ENCODE results near the gene PPIL1. TPM values are rescaled to one million over a fixed set of nuclear protein-coding genes. Genes with fewer than 3 reads are reported as not detected.
"Not testable (repeated sequence)": the region's sequence is repeated elsewhere in the genome, so short reads cannot be mapped to it uniquely, and the experiment has no call there.

PPIL1 gene
- total RNA-seq, 1 experiment from 2014 or later: 72.0 TPM

DNA sequence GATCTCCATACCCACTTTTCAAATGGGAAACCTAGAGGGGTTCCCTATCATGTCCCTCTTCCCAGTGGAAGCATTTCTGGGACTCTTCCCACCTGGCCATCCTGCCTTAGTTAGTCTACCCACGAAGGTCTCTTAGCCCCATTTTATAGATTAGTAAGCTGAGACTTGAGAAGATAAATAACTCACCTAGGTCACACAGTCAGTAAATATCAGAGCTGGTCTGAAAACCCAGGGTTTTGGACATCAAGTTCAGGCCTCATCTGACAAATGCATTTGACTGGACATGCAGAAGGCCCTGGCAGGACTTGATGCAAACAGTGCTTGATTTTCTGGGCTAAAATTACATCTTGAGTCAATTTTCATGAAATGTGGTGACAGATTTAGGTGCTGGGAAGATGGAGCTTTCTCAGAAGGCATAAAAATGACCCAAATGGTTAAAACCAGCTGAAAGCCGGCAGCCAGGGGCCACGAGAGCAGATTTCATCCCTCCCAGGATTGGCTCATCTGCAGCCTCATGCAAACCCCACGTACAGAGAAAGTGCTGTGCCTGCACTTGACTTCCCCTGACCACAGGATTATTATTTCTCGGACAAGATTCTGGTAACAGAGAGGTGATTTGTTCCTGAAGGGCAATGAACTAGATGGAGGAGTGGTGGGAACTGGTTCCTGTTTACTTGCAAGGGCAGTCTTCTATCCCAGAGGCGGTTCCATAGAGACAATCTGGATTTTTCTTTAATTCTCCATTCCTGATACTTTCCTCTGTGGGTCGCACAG is 58.5 kb downstream of the PPIL1 start:
- Histone ChIP-seq H3K4me3 (ENCODE audit: low read depth, low read length, poor library complexity, severe bottlenecking) (no peak overlapping the region), H3K27ac (ENCODE audit: low read depth, low read length, poor library complexity, severe bottlenecking) (no peak overlapping the region), H3K4me1 (ENCODE audit: insufficient read depth, low read length, poor library complexity, severe bottlenecking) (no peaks in the 10 kb centered on the region), H3K36me3 (ENCODE audit: insufficient read depth, low read length, poor library complexity, severe bottlenecking) (no peaks in the 10 kb centered on the region), H3K27me3 (replicated peaks; ENCODE audit: insufficient read depth, low read depth, low read length, poor library complexity) (no peaks in the 10 kb centered on the region), H3K9me3 (ENCODE audit: low read depth, low read length, poor library complexity, severe bottlenecking) (no peaks in the 10 kb centered on the region)
- TF ChIP-seq, protein P1, sequence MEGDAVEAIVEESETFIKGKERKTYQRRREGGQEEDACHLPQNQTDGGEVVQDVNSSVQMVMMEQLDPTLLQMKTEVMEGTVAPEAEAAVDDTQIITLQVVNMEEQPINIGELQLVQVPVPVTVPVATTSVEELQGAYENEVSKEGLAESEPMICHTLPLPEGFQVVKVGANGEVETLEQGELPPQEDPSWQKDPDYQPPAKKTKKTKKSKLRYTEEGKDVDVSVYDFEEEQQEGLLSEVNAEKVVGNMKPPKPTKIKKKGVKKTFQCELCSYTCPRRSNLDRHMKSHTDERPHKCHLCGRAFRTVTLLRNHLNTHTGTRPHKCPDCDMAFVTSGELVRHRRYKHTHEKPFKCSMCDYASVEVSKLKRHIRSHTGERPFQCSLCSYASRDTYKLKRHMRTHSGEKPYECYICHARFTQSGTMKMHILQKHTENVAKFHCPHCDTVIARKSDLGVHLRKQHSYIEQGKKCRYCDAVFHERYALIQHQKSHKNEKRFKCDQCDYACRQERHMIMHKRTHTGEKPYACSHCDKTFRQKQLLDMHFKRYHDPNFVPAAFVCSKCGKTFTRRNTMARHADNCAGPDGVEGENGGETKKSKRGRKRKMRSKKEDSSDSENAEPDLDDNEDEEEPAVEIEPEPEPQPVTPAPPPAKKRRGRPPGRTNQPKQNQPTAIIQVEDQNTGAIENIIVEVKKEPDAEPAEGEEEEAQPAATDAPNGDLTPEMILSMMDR (conservative IDR thresholded peaks at IDR 0.05; ENCODE audit: low read depth, low read length): no peak
- TF ChIP-seq EZH2 (IDR thresholded peaks at IDR 0.05; ENCODE audit: borderline replicate concordance, low read depth, low read length, poor library complexity, severe bottlenecking): no peak
- CTCF ChIA-PET: interaction anchor here (0.8 kb wide), 1 partner anchor 394 kb away, joined by 3 read pairs; no protein-coding TSS in a partner anchor
- POLR2A ChIA-PET (ENCODE audit: low non-redundant PET): no interaction called here
- no peak for DNase-seq (ENCODE audit: low spot score)
- BruUV-seq (replicated peaks): no TSS peak
- intact Hi-C loops (cut with micrococcal nuclease; ENCODE audit: unreplicated experiment): no loop called here

GRCh38 chr6:36814249-36814648 is 60.4 kb downstream of the PPIL1 start:
- TF ChIP-seq, protein P1 (conservative IDR thresholded peaks at IDR 0.05; ENCODE audit: low read depth, low read length): no peak
- no peak for TF ChIP-seq EZH2 (IDR thresholded peaks at IDR 0.05; ENCODE audit: borderline replicate concordance, low read depth, low read length, poor library complexity, severe bottlenecking)
- no peaks in the 10 kb centered on the region for H3K4me1 ChIP-seq (ENCODE audit: insufficient read depth, low read length, poor library complexity, severe bottlenecking)
- intact Hi-C loops (cut with micrococcal nuclease; ENCODE audit: unreplicated experiment): no loop called here
- no peaks in the 10 kb centered on the region for H3K36me3 ChIP-seq (ENCODE audit: insufficient read depth, low read length, poor library complexity, severe bottlenecking)
- BruUV-seq (replicated peaks): no TSS peak
- ChIA-PET POLR2A (ENCODE audit: low non-redundant PET) (no interaction called here), CTCF (no interaction called here)
- no peak overlapping the region for H3K4me3 ChIP-seq (ENCODE audit: low read depth, low read length, poor library complexity, severe bottlenecking)
- no peaks in the 10 kb centered on the region for H3K27me3 ChIP-seq (replicated peaks; ENCODE audit: insufficient read depth, low read depth, low read length, poor library complexity)
- no peak overlapping the region for H3K27ac ChIP-seq (ENCODE audit: low read depth, low read length, poor library complexity, severe bottlenecking)
- H3K9me3 ChIP-seq (ENCODE audit: low read depth, low read length, poor library complexity, severe bottlenecking): no peaks in the 10 kb centered on the region
- no peak for DNase-seq (ENCODE audit: low spot score)

- TF ChIP-seq, protein P1 (conservative IDR thresholded peaks at IDR 0.05; ENCODE audit: low read depth, low read length): no peak
- no peak for TF ChIP-seq EZH2 (IDR thresholded peaks at IDR 0.05; ENCODE audit: borderline replicate concordance, low read depth, low read length, poor library complexity, severe bottlenecking)
- Histone ChIP-seq H3K9me3 (ENCODE audit: low read depth, low read length, poor library complexity, severe bottlenecking) (no peaks in the 10 kb centered on the region), H3K27me3 (replicated peaks; ENCODE audit: insufficient read depth, low read depth, low read length, poor library complexity) (no peaks in the 10 kb centered on the region), H3K4me1 (ENCODE audit: insufficient read depth, low read length, poor library complexity, severe bottlenecking) (no peaks in the 10 kb centered on the region), H3K27ac (ENCODE audit: low read depth, low read length, poor library complexity, severe bottlenecking) (no peak overlapping the region), H3K36me3 (ENCODE audit: insufficient read depth, low read length, poor library complexity, severe bottlenecking) (no peaks in the 10 kb centered on the region), H3K4me3 (ENCODE audit: low read depth, low read length, poor library complexity, severe bottlenecking) (no peak overlapping the region)
- POLR2A ChIA-PET (ENCODE audit: low non-redundant PET): no interaction called here
- no peak for DNase-seq (ENCODE audit: low spot score)
- no TSS peak for BruUV-seq (replicated peaks)
- CTCF ChIA-PET: no interaction called here
- intact Hi-C loops (cut with micrococcal nuclease; ENCODE audit: unreplicated experiment): no loop called here
These were observed 61.1 kb downstream of the PPIL1 start for GRCh38 chr6:36813526-36813925.

DNA sequence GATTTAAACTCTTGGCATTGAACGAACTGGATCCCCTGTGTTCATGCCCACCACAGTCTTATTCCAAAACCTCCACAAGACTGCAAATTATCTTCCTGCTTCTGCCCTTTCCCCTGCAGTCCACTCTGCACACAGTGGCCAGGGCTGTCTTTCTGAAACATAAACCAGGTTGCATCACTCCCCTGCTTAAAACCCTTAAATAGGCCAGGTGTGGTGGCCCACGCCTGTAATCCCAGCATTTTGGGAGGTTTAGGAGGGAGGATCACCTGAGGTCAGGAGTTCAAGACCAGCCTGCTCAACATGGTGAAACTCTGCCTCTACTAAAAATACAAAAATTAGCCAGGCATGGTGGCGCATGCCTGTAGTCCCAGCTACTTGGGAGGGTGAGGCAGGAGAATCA is 61.6 kb downstream of the PPIL1 start:
- CTCF ChIA-PET: not testable (repeated sequence)

More for the DNA sequence above, 61.6 kb downstream of the PPIL1 start:
- H3K4me1 ChIP-seq (ENCODE audit: insufficient read depth, low read length, poor library complexity, severe bottlenecking); BruUV-seq (replicated peaks); H3K27me3 ChIP-seq (replicated peaks; ENCODE audit: insufficient read depth, low read depth, low read length, poor library complexity); H3K27ac ChIP-seq (ENCODE audit: low read depth, low read length, poor library complexity, severe bottlenecking); H3K36me3 ChIP-seq (ENCODE audit: insufficient read depth, low read length, poor library complexity, severe bottlenecking); DNase-seq (ENCODE audit: low spot score); intact Hi-C loops (cut with micrococcal nuclease; ENCODE audit: unreplicated experiment); POLR2A ChIA-PET (ENCODE audit: low non-redundant PET); H3K9me3 ChIP-seq (ENCODE audit: low read depth, low read length, poor library complexity, severe bottlenecking); H3K4me3 ChIP-seq (ENCODE audit: low read depth, low read length, poor library complexity, severe bottlenecking): not testable (repeated sequence)
